ENCODE measurements around the gene KRT84.

Gene KRT84, protein sequence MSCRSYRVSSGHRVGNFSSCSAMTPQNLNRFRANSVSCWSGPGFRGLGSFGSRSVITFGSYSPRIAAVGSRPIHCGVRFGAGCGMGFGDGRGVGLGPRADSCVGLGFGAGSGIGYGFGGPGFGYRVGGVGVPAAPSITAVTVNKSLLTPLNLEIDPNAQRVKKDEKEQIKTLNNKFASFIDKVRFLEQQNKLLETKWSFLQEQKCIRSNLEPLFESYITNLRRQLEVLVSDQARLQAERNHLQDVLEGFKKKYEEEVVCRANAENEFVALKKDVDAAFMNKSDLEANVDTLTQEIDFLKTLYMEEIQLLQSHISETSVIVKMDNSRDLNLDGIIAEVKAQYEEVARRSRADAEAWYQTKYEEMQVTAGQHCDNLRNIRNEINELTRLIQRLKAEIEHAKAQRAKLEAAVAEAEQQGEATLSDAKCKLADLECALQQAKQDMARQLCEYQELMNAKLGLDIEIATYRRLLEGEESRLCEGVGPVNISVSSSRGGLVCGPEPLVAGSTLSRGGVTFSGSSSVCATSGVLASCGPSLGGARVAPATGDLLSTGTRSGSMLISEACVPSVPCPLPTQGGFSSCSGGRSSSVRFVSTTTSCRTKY

DNA sequence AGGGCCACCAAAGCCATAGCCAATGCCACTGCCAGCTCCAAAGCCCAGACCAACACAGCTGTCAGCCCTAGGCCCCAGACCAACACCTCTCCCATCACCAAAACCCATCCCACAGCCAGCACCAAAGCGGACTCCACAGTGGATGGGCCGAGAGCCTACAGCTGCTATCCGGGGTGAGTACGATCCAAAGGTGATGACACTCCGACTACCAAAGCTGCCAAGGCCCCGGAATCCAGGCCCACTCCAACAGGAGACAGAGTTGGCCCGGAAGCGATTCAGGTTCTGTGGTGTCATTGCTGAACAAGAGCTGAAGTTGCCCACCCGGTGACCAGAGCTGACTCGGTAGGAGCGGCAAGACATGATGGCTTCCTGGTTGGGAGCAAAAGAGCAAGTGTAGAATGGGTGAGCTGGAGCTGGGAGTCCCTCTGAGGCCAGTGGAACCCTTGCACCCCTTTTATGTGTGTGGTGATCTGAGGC lies at the start of gene KRT84:
KRT84 (minus strand) TSS at position 427 of the 477 bp plus-strand sequence; CDS start at position 360, 67 bp downstream.
- FAIRE-seq, result no peak

DNA sequence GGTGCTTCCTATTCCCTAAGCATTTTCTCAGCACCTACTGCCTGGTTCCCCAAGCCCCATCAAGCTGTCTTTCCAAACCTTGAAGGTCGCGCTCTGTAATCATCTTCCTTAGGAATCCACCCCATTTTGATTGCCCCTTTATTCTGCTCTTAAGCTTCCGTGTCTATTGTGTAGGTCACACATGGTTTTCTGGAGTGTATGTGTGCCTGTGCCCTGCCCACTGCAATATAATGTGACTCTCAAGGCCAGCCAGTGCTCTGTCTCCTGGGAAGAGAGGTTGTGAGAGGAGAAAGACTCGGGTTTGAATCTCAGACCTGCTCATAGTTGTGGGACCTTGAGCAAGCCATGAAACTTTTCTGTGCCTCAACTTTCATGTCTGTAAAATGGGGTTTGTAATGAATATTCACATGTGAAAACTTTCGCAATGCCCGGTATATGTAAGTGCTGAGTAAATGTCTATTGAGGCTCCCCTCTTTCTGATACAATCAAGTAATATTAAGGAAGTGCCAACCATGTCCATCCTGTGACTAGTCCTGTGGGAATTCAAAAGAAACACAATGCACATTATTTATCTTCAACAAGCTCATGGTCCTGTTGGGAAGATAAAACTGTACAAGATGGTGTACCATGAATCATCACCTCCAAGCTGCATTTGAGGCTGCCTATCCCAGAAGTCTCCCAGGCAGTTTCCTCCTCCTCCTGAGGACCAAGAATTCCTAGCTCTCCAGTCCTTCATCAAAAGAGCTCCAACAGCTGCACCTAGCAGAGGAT lies 49.5 kb upstream of the KRT84 start:
- FAIRE-seq, result no peak

DNA sequence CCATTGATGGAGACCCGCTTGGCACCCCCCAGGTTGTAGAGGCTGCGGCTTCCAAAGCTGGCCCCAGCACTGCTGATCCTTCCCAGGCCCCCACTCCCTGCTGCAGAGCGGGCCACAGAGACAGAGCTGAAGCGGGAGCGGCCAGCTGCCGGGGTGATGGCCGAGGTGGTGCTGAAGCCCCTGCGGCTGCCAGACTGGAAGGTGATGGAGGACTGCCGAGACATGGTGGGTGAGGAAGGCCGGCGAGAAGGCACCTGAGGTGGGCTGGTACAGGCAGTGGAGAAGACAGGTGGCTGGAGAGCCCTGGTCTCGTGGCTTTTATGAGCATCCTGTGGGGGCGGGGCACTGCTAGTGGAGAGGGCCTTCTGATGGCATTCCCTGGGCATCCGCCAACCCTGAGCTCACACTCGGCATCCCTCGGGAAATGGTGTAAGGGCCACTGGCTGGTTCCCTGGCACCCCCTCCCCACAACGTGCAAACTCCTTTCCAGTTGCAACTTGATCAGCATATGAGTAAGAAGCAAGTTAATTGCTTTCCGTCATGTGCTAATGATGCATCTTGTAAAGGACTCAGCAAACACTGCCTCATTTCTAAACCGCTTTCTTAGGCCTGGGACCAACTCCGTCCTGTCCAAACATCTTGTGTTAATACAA lies 48.8 kb upstream of the KRT84 start, which contains the start of gene KRT75:
KRT75 (minus strand) TSS at position 291 of the 653 bp plus-strand sequence; CDS start at position 224, 67 bp downstream.
- FAIRE-seq, result no peak

DNA sequence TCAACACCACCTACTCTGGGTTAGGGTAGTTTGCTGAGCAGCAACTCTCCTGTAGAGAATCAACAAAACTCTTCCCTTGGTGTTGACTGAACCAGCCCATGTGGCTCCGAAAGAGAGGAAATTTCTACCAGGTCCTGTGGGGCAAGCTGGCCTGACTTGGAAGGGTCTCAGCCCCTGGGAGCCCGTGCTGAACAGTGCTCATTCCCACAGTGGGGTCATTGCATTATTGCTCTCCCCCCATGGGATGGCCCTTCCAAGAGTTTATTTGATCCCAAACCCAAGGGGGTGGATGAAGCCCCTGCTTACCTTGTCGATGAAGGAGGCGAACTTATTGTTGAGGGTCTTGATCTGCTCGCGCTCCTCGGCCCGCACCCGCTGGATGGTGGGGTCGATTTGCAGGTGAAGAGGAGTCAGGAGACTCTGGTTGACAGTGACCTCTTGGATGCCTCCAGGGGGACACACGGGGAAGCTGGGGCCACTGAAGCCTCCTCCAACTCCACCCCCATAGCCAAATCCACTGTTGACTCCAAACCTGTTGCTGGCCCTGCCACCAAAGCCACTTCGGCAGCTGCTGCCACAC lies 48.1 kb upstream of the KRT84 start:
- no peak for FAIRE-seq

DNA sequence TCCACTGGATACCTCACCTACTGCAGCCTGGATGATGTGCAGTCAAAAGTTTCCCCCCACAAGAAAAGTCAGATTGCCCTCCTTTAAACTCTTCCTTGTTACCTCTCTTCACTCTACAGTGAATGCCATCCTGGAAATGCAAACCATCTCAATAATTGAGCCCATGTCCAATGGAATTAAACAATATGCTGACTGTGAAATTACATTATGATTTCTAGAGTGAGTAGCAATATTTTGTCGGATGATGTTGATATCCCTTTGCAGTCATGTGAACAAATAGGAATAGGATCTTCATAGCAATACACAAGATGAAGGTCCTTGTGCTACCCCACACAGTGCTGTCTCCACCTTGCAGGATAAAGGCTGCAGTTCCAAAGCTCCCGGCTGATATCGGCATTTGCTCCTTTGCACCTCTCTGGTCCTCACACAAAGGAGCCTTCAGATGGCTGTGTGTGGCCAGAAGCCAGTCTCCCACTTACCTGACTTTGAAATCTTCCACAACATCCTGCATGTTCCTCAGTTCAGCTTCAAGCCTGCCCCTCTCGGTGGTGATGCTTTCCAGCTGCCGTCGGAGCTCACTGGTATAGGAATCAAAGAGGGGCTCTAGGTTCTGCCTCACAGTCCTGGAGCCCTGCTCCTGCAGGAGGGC lies 47.2 kb upstream of the KRT84 start:
- FAIRE-seq, result no peak

DNA sequence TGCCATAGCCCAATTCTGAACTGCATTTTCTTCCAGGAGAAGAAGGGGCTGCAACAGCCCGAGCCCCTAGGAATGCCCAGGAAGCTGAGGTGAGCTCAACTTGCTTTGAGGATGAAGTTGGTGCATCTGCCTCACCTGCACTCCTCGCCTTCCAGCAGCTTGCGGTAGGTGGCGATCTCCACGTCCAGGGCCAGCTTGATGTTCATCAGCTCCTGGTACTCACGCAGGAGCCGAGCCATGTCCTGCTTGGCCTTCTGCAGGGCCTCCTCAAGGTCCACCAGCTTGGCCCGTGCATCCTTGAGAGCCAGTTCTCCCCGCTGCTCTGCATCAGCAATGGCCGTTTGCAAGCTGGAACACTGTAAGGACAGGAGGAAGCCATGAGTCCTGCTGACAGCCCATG lies 42.7 kb upstream of the KRT84 start:
- no peak for FAIRE-seq

DNA sequence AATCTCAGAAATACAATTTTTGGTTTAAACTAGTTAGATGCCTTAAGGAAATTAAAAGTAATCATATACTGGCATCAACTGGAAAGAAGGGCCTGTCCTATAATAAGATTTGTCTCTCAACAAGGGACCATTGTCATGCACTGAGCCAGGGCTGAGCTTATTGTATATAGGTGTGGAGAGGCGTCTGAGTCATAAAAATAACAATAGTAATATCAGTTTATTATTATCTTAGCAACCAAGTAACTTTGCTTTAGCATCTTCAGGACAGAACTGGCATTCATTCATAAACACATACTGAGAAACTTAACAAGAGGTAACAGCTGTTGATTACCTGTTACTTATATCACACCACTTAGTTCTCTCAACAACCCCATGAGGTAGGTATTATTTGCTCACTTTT lies 41.6 kb upstream of the KRT84 start:
- no peak for FAIRE-seq

DNA sequence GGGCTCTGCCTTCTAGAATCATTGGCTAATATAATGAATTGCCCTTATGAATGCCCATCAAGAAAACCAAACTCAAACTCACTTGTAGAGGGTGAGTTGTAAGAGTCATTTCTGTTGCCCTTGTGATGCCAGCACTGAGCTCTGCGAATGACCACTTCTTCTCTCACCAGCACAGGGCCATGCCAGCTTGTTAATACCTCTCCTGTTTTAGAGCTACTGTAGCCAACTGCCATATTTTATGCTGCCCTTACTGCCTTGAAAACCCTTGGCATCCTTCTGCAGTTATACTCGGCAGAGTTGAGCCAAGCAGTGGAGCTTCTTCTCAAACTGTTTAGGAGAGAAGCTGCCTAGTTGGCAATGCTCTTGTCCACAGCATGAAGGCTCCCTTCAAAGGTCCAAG lies 40.6 kb upstream of the KRT84 start:
- no peak for FAIRE-seq

DNA sequence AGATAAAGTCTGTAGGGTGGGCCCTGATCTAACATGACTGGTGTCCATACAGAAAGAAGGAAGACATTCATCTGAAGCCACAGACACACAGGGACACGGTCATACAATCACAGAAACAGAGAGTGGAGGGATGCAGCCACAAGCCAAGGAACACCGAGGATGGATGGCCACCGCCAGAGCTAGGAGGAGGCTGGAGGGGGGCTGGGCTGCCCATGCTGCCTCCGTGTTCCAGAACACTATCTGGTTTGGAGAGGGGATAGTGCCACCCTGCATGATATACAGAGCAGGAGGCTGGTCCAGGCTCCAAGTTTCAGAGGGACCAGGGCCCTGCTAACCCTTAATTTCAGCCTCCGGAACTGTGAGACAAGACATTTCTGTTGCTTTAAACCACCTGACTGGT lies 40.0 kb upstream of the KRT84 start:
- FAIRE-seq, result no peak

DNA sequence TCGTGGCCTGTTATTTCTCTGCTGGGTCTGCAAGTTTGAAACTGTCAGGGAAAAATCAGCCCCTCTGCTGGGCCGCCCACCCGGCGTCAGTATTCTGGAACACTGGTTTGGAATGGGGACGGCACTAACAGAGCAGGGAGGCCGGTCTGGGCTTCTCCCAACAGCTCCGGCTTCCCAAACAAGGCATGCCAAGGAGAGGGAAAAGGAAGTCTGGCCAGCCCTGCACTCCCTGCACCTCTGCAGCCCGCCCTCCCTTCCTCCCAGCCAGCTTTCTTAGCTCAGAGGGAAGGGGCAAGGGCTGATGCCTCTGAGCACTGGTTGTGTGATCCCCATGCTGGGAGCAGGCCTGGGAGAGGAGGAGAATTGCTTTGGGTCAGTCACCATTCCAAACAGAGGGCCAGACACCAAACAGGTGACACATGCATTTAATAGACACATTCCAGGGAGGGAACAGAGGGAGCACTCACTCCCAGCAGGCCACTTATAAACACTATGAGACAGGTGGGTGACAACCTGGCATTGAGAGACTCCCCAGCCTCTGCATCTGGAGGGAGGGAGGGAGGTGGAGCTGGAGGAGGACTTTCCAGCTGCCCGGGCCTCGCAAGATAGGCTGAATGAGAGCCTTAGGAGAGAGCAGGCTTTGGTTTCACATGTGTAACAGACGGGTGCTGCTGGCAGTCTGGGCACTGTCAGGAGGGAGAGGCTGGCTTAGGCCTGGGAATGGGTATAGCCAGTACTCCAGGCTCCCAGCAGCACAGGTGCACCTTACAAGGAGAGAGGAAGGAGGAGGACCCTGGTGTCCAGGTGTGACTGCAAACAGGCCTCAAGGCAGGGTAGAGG lies 38.4 kb upstream of the KRT84 start:
- no peak for FAIRE-seq

DNA sequence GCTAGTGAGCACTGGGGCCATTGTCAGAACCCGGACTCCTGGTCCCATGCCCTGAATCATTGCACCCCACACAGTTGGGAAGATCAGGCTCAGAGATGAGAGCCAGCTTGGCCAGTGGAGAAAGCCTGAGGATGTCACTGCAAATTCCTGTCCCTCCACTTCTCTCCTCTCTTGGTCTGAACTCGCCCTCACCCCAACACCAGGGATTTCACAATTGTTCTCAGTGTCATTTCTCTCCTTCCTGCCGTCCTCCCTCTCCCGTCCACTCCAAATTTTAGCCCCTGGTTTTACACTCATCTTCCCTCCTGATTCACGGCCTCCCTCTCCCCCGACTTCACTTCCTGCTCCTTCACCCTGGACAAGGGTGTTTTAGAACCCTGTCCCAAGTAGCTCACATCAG lies 37.6 kb upstream of the KRT84 start:
- FAIRE-seq, result no peak

DNA sequence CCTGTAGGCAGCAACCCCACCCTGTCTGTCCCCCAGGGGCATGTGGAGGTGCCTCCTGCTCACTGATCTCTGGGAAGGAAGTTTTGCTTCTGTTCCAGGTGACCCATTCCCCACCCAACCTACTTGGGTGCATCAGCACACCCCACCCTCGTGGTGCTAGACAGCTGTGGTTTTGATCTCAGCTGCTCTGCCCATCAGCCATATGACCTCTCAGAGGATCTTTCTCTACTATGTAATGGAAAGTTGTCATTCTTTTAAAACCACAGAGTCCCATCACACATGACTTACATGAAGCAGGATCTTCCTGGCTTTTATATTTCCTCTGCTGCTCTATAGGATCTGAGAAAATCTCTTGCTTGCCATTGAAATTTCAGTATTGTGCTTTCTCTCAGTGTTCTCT lies 34.2 kb upstream of the KRT84 start:
- FAIRE-seq, result no peak

DNA sequence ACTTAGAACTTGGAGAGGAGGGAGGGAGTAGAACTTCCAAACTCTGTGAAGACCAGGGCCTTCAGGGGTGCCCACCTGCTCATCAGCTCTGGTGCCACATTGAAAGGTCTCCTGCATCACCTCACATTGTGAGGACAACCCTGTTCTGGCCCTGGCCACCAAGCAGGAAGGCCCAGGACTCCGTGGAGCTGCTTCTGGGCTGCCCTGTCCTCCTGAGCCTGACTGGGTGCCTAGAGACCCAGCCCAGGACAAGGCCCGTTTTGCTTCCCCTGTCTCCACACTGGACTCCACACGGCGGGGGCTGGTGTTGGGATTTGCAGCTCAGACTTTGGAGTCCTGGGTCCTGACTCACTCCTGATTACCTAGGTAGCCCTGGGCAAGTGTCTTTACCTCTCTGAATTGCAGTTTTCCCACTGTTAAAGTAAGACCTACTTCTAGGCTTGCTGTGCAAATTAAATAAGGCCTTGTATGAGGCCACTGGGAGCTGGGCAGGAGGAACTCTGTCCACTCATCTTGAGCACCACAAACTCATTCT lies 33.2 kb upstream of the KRT84 start:
- no peak for FAIRE-seq

DNA sequence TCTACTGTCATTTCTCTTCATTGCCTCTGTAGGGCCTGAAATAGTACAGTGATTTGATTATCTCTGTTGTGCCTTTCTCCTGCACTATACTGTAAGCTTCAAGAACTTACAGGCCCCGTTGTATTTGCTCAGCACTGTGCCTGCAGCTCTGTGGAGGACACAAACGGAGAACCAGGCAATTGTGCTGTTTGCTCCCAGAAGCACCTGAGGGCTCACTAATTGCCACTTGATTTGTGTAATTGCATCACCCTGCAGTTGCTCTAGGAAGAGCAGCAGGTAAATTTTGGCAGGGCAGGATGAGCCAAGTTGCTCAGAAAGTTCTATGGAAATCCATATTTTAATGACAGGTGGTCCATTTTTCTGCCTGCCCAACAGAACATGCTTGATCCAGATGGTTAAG lies 32.3 kb upstream of the KRT84 start:
- no peak for FAIRE-seq

DNA sequence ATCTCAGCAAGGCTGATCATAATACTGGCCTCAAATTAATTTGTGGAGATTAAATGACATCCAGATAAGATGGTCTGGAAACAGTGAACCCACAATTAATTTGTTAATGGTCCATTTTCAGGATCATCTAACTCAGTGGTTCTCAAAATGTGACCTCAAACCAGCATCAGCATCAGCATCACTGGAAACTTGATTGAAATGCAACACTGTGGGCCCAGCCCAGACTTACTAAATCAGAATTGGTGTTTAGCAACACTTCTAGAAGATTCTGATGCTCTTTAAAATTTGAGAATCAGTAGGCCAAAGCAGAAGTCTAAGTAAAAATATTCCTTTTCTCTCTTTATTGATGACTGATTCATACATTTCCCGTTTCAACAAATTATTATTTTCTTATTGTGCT lies 31.3 kb upstream of the KRT84 start:
- no peak for FAIRE-seq

DNA sequence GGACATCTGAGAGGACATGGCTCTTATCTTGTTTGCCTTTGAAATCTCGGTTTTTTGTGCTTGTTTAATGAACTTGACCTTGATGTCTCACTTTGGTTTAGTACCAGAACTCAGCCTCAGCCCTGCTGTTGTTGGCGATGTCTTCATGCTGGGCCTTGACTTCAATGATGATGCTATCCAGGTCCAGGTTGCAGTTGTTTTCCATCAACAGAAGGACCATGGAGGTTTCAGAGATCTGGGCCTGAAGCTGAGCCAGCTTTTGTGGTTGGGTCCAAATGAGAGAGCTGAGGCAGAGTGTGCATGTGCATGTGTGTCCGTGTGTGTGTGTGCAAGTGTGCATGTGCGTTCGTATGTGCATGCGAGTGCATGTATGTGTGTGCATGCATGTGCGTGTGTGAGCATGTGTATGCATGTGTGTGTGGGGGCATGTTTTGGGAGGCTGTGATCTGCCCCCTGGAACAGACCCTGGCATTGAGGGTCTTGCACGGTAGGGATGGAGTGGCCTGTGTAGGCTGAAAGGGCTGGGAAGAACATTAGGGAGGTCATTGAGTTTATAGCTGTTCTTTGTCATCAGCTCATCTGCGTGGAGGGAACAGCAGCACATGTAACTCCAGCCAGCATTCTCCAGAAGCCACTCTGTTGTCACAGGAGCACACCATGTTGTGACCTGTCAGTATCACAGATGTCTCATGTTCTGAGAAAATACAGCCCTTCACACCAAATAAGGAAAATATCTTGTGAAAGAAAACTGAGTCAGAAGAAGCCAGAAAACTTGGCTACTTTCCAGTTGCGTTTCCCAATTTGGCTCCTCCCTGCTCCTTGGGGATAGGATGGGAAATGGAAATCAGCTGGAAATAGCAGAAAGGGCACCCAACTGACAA lies 30.7 kb upstream of the KRT84 start:
- FAIRE-seq, result no peak

DNA sequence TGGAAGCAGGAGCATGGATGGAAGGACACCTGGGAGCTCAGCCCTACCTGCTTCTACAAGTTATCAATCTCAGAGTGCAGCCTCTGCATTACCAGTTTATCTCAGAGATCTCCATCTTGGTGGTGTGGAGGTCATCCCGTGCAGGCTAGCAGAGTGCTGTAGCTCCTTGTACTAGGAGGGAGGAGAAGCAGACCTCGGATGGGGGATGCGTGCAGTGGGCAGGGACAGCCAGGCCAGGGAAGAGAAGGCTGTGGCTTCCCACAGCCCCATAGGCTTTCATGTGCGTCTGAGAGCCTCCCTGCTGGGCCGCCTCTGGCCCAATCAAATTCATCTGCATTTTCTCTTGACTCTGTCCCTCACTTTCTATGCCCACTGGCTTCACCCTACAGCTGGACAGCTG lies 29.5 kb upstream of the KRT84 start:
- FAIRE-seq, result no peak

DNA sequence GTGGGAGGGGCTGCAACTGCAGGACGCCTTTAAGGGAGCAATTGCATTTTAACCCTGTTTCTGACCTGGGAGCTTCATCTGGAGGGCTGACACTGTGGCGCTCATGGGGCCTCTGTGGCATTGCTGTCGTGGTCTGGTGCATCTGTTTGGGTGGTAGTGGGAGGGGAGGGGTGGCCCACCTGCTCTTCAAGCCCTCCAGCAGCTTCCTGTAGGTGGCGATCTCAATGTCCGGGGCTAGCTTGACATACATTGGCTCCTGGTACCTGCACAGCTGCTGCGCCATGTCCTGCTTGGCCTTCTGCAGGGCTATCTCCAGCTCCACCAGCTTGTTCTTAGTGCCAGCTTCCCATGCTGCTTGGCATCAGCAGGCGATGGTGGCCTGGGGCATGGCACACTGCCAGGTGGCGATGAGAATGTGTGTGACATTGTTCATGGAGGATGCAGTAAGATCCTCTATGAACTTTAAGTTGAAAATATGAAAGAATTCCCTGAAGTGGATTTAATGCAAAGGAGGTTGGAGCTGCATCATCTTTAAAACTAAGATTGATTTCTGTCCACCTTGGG lies 28.4 kb upstream of the KRT84 start:
- FAIRE-seq, result no peak

DNA sequence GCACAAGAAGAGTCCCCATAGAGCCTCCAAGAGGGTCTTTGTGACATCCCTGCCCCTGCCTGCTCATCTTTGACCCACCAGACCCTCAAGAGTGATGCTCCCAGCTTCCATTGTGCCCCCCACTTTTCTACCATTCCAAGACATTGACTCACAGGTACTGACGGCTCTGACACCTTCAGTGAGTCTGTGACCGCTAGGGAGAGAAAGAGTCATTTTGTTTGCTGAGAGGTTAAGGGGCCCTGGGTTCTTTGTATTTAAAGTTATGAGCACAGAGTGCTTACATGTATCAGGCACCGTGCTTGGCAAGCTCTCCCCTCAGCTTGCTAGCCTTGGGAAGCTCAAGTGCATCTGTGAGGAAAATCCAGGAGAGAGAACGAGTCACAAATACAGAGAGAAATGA lies 27.8 kb upstream of the KRT84 start:
- no peak for FAIRE-seq

All from endometrium (tissue), 2 donors.